OCI-LY1 (cell line): ENCODE results near the gene GNG10.

Source experiments
- CTCF ChIP-seq: fragments of 200-600 bp; sonication (generic), shearing (Covaris generic); IDR thresholded peaks from 2 replicates; pipeline ENCODE4 v1.5.1; 2017; ENCODE audit warnings: mild to moderate bottlenecking, antibody characterized with exemption, low read length, moderate library complexity, mixed read lengths
- EZH2 ChIP-seq: fragments of 200-600 bp; sonication (generic), shearing (Covaris generic); IDR thresholded peaks from 2 replicates; pipeline ENCODE4 v1.8.0; 2017; ENCODE audit warnings: borderline replicate concordance, mixed run types, mild to moderate bottlenecking, antibody characterized with exemption, low read length, moderate library complexity, mixed read lengths

- TF ChIP-seq CTCF (no peak), EZH2 (no peak)
These were observed 1.7 kb upstream of the GNG10 start for GRCh38 chr9:111659691-111660090.
